ENCODE measurements around the gene IZUMO4. TPM values are rescaled to one million over a fixed set of nuclear protein-coding genes. Genes with fewer than 3 reads are reported as not detected.

Gene IZUMO4
- total RNA-seq, 1 donor from 2014 or later = 6.8 TPM

GRCh38 chr19:2115911-2116426 lies 19.3 kb downstream of the IZUMO4 start:
- no peaks in the 10 kb centered on the region for H3K27me3 ChIP-seq
- intact Hi-C loops (cut with DNase I) = no loop called here
- TF ChIP-seq CTCF (IDR thresholded peaks at IDR 0.05) = no peak
- H3K4me3 ChIP-seq = no peak overlapping the region
- DNase-seq = no peak
- H3K36me3 ChIP-seq = peaks cover 97% of the 10 kb centered on the region
- no peak overlapping the region for H3K27ac ChIP-seq
- H3K9me3 ChIP-seq = no peaks in the 10 kb centered on the region
- ATAC-seq = no peak
- H3K4me1 ChIP-seq = no peaks in the 10 kb centered on the region

GRCh38 chr19:2116507-2116906 lies 19.8 kb downstream of the IZUMO4 start:
- Histone ChIP-seq H3K36me3 (peaks cover 97% of the 10 kb centered on the region), H3K4me1 (no peaks in the 10 kb centered on the region), H3K27me3 (no peaks in the 10 kb centered on the region), H3K4me3 (no peak overlapping the region), H3K27ac (no peak overlapping the region), H3K9me3 (no peaks in the 10 kb centered on the region)
- intact Hi-C loops (cut with DNase I) = no loop called here
- TF ChIP-seq CTCF (IDR thresholded peaks at IDR 0.05) = no peak
- DNase-seq = no peak
- ATAC-seq = no peak

- ATAC-seq (no peak), DNase-seq (no peak)
- no peaks in the 10 kb centered on the region for H3K4me1 ChIP-seq
Measured at GRCh38 chr19:2117215-2117960, 20.7 kb downstream of the IZUMO4 start.

GRCh38 chr19:2118438-2118837 lies 21.7 kb downstream of the IZUMO4 start:
- H3K4me1 ChIP-seq = no peaks in the 10 kb centered on the region
- no peak overlapping the region for H3K4me3 ChIP-seq
- DNase-seq (no peak), ATAC-seq (no peak)
- no peak for TF ChIP-seq CTCF (IDR thresholded peaks at IDR 0.05)
- H3K36me3 ChIP-seq = peaks cover 97% of the 10 kb centered on the region
- intact Hi-C loops (cut with DNase I) = no loop called here
- no peaks in the 10 kb centered on the region for H3K9me3 ChIP-seq
- H3K27me3 ChIP-seq = no peaks in the 10 kb centered on the region
- no peak overlapping the region for H3K27ac ChIP-seq

More at GRCh38 chr19:2117215-2117960, 20.7 kb downstream of the IZUMO4 start:
- no peak overlapping the region for H3K27ac ChIP-seq
- no peaks in the 10 kb centered on the region for H3K27me3 ChIP-seq
- no peak for TF ChIP-seq CTCF (IDR thresholded peaks at IDR 0.05)
- no peaks in the 10 kb centered on the region for H3K9me3 ChIP-seq
- peaks cover 97% of the 10 kb centered on the region for H3K36me3 ChIP-seq
- intact Hi-C loops (cut with DNase I) = no loop called here
- no peak overlapping the region for H3K4me3 ChIP-seq

- TF ChIP-seq CTCF (IDR thresholded peaks at IDR 0.05) = no peak
- H3K36me3 ChIP-seq = peaks cover 96% of the 10 kb centered on the region
- DNase-seq (no peak), ATAC-seq (no peak)
- intact Hi-C loops (cut with DNase I) = no loop called here
- no peak overlapping the region for H3K4me3 ChIP-seq
- no peaks in the 10 kb centered on the region for H3K9me3 ChIP-seq
- no peaks in the 10 kb centered on the region for H3K27me3 ChIP-seq
- H3K27ac ChIP-seq = no peak overlapping the region
- no peaks in the 10 kb centered on the region for H3K4me1 ChIP-seq
Measured at GRCh38 chr19:2119921-2120785, 23.4 kb downstream of the IZUMO4 start.
